Kidney epithelial cell (primary cell): ENCODE measurements around the gene ZNF439. TPM values are rescaled to one million over a fixed set of nuclear protein-coding genes. Genes with fewer than 3 reads are reported as not detected.
"Not testable (repeated sequence)": the region's sequence is repeated elsewhere in the genome, so short reads cannot be mapped to it uniquely, and the experiment has no call there.

Source experiments
- DNase-seq: peaks from one replicate; pipeline ENCODE4 v3.0.0-alpha.2; 2010; ENCODE audit warnings: low read depth
- H3K27me3 ChIP-seq: 2 replicates; pipeline ENCODE4 v1.6.0; 2011; ENCODE audit warnings: low read length; ENCODE audit not compliant: control insufficient read depth, insufficient read depth
- H3K36me3 ChIP-seq: 2 replicates; pipeline ENCODE4 v1.5.1; 2011; ENCODE audit warnings: low read length; ENCODE audit not compliant: control insufficient read depth, insufficient read depth
- H3K4me3 ChIP-seq: 2 replicates; pipeline ENCODE4 v1.5.1; 2011; ENCODE audit warnings: low read depth, mild to moderate bottlenecking, control low read depth, low read length
- CTCF ChIP-seq: IDR thresholded peaks from 2 replicates; pipeline ENCODE4 v1.5.1; 2011; ENCODE audit warnings: mild to moderate bottlenecking, moderate library complexity, low read length, control low read depth, inconsistent platforms; ENCODE audit not compliant: insufficient read depth, poor library complexity, severe bottlenecking
- total RNA-seq: library from RNA; depleted of rRNA; stranded (reverse); fragments of >200 nt; gene quantifications from 2 replicates; pipeline ENCODE4 v1.2.3, GENCODE V29; 2015

Gene ZNF439
- total RNA-seq, 1 donor from 2014 or later, result 5.3 TPM

- H3K36me3 ChIP-seq, result no peaks in the 10 kb centered on the region
- no peak for TF ChIP-seq CTCF
- no peaks in the 10 kb centered on the region for H3K27me3 ChIP-seq
- H3K4me3 ChIP-seq, result no peak overlapping the region
- DNase-seq, result no peak
These were observed 46.3 kb downstream of the ZNF439 start for GRCh38 chr19:11894851-11895250.

DNA sequence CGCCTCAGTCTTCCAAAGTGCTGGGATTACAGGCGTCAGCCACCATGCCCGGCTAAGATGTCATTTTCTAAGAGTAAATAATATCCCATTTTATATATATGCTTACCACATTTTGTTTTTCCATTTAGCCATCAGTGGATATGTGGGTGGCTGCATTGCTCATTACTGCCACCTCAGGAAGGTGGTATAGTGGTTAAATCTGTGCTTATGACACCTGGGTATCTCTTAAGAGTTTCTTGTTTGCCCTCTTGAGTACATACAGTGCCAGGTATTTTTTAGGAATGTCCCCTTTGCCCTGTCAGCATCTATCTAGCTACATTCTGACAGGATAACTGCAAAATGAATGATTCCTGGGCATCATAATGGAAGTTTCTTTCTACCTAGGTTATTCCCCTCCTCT lies 53.7 kb downstream of the ZNF439 start:
- Histone ChIP-seq H3K36me3 (peaks cover 6% of the 10 kb centered on the region), H3K4me3 (no peak overlapping the region), H3K27me3 (no peaks in the 10 kb centered on the region)
- no peak for DNase-seq
- no peak for TF ChIP-seq CTCF

GRCh38 chr19:11905928-11906327 lies 57.4 kb downstream of the ZNF439 start:
- H3K4me3 ChIP-seq, result no peak overlapping the region
- no peak for TF ChIP-seq CTCF

DNA sequence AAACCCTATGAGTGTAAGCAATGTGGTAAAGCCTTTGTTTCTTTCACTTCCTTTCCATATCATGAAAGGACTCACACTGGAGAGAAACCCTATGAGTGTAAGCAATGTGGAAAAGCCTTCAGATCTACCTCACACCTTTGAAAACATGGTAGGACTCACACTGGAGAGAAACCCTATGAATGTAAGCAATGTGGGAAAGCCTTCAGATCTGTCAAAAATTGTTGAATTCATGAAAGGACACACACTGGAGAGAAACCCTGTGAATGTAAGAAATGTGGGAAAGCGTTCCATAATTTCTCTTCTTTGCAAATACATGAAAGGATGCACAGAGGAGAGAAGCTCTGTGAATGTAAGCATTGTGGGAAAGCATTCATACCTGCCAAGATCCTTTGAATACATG lies 63.4 kb downstream of the ZNF439 start:
- H3K4me3 ChIP-seq, DNase-seq, H3K36me3 ChIP-seq, H3K27me3 ChIP-seq: not testable (repeated sequence)

More at GRCh38 chr19:11905928-11906327, 57.4 kb downstream of the ZNF439 start:
- no peaks in the 10 kb centered on the region for H3K27me3 ChIP-seq
- peaks cover 6% of the 10 kb centered on the region for H3K36me3 ChIP-seq
- DNase-seq, result no peak

DNA sequence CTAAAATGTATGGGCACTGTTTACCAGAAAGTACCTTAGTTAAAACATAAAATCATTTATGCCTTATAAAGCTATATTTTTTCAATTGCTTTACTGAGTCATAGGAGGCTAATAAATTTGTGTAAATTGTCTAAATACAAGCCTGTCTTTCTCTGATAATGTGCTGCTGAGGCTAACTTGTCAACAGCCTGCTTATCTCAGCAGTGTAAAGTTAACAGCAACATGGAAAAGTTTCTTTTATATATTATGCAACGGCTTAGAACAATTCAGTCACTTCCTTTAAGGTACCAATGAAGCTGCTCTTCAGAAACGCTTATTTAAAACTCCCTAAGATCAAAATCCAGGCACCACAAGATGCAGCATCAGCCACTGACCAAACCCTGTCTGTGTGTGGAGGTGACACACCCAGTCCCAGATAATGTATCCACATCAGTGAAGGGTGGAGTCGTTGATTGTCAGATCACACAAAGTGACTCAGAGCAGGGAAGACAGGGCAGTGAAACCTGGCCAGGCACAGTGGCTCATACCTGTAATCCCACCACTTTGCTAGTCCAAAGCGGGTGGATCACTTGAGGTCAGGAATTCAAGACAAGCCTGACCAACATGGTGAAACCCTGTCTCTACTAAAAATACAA lies 66.0 kb downstream of the ZNF439 start:
- not testable (repeated sequence) for H3K4me3 ChIP-seq, H3K27me3 ChIP-seq, DNase-seq, H3K36me3 ChIP-seq

Other genes starting within 250 kb of the ZNF439 start
- 4.0 and 6.0 TPM in 2 replicates for gene ZNF823, start 109.8 kb upstream of the ZNF439 start, total RNA-seq
- gene ZNF441, start 81.7 kb upstream of the ZNF439 start, total RNA-seq, result 3.4 and 5.1 TPM in 2 replicates
- gene ZNF491, start 50.2 kb upstream of the ZNF439 start, total RNA-seq, result 0.48 and 4.6 TPM in 2 replicates
- gene ZNF440, start 34.5 kb upstream of the ZNF439 start, total RNA-seq, result 5.1 and 5.2 TPM in 2 replicates
- 15.8 and 19.2 TPM in 2 replicates for gene ZNF69, start 39.1 kb downstream of the ZNF439 start, total RNA-seq
- gene ZNF700, start 76.4 kb downstream of the ZNF439 start, total RNA-seq, result 4.4 and 4.5 TPM in 2 replicates
- 0.54 and 1.3 TPM in 2 replicates for gene ZNF763, start 116.3 kb downstream of the ZNF439 start, total RNA-seq
- gene ZNF433, start 187.0 kb downstream of the ZNF439 start, total RNA-seq, result 3.2 and 10.3 TPM in 2 replicates
- gene ZNF878, start 204.2 kb downstream of the ZNF439 start, total RNA-seq, result 0.07 and 0.67 TPM in 2 replicates
- gene ZNF844, start 216.0 kb downstream of the ZNF439 start, total RNA-seq, result 4.1 and 4.7 TPM in 2 replicates